Mesothelial cell of epicardium (in vitro differentiated cells): ENCODE data around the gene FBXO5. TPM values are rescaled to one million over a fixed set of nuclear protein-coding genes. Genes with fewer than 3 reads are reported as not detected.

Source experiments
- DNase-seq, 2 experiments: peaks; one replicate each; pipeline ENCODE4 v3.0.0; 2021; ENCODE audit warnings: low spot score in 2 of 2; ENCODE audit not compliant: unreplicated experiment in 2 of 2
- H3K27ac Mint-ChIP-seq: 2 replicates; pipeline ENCODE4 v1.8.0; 2021; ENCODE audit warnings: mixed read lengths
- H3K27me3 Mint-ChIP-seq: 2 replicates; pipeline ENCODE4 v1.8.0; 2021; ENCODE audit warnings: low read depth, mixed read lengths
- H3K36me3 Mint-ChIP-seq: 2 replicates; pipeline ENCODE4 v1.8.0; 2021; ENCODE audit warnings: mixed read lengths
- H3K4me1 Mint-ChIP-seq: 2 replicates; pipeline ENCODE4 v1.8.0; 2021; ENCODE audit warnings: mixed read lengths
- H3K4me3 Mint-ChIP-seq: 2 replicates; pipeline ENCODE4 v1.8.0; 2021; ENCODE audit warnings: mild to moderate bottlenecking, moderate library complexity, mixed read lengths
- H3K9me3 Mint-ChIP-seq: 2 replicates; pipeline ENCODE4 v1.8.0; 2021; ENCODE audit warnings: mixed read lengths
- total RNA-seq: library from RNA; stranded (reverse); gene quantifications from 3 replicates; pipeline ENCODE4 v1.2.1, GENCODE V29; 2021
- TF ChIP-seq, protein P1 (sequence below): fragments of 200-600 bp; sonication (generic); IDR thresholded peaks from one replicate; pipeline ENCODE4 v1.5.0; 2021; ENCODE audit warnings: antibody characterized with exemption; ENCODE audit not compliant: unreplicated experiment

FBXO5 gene
- total RNA-seq: 16.6 to 17.7 TPM (median 17.1 TPM) in 3 replicates

DNA sequence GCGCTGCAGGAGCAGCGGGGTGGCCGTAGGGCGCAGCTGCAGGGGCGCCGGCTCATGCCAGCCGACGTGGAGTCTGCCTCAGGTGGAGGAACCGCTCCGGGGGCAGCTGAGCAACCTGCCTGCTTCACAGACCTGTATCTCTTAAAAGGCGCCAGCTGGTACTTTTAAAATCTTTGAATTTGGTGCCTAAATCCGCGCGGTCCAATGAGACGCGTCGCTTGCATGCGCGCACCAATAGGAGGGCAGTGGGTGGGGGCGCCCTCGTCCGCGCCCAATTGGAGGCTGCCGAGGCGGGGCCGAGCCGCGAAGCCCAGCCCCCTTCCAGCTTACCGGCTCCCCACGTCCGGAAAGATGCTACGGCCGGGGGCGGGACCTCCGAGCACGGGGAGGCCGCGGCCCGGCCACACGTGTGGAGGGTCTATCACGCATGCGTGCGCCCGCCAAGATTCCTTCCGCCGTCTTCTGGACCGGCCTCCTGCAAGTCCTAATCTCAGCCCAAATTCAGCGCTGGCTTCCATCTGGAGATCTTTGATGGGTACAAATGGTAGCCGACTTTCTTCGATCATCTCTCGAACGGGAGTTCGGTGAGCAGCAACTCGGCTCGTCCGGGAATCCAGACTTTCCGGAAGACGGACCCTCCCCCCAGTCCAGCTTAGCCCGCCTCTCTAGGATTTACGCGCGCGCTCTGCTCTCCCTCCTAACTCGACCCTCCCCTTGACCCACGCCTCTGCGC, at the start of gene FBXO5:
TSS of gene FBXO5 (minus strand) at position 138 of the 733 bp plus-strand sequence. CDS start at position 56, 82 bp downstream.
- peak within 1 kb of the TSS; percentile 99 for H3K27ac Mint-ChIP-seq
- peak within 1 kb of the TSS; percentile 94 for H3K4me3 Mint-ChIP-seq
- peak; percentile 94 to 97 for DNase-seq
- peaks cover 5% of the 10 kb centered on the region for H3K36me3 Mint-ChIP-seq
- H3K27me3 Mint-ChIP-seq: no peaks in the 10 kb centered on the region
- no peaks in the 10 kb centered on the region for H3K9me3 Mint-ChIP-seq
- TF ChIP-seq, protein P1, sequence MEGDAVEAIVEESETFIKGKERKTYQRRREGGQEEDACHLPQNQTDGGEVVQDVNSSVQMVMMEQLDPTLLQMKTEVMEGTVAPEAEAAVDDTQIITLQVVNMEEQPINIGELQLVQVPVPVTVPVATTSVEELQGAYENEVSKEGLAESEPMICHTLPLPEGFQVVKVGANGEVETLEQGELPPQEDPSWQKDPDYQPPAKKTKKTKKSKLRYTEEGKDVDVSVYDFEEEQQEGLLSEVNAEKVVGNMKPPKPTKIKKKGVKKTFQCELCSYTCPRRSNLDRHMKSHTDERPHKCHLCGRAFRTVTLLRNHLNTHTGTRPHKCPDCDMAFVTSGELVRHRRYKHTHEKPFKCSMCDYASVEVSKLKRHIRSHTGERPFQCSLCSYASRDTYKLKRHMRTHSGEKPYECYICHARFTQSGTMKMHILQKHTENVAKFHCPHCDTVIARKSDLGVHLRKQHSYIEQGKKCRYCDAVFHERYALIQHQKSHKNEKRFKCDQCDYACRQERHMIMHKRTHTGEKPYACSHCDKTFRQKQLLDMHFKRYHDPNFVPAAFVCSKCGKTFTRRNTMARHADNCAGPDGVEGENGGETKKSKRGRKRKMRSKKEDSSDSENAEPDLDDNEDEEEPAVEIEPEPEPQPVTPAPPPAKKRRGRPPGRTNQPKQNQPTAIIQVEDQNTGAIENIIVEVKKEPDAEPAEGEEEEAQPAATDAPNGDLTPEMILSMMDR: no peak
- peaks cover 36% of the 10 kb centered on the region for H3K4me1 Mint-ChIP-seq

- Mint-ChIP-seq H3K4me3 (no peak overlapping the region), H3K9me3 (no peaks in the 10 kb centered on the region)
- DNase-seq: no peak
Measured at GRCh38 chr6:153032255-153032882, 49.5 kb upstream of the FBXO5 start.

GRCh38 chr6:153031335-153031955, 48.6 kb upstream of the FBXO5 start:
- no peaks in the 10 kb centered on the region for H3K36me3 Mint-ChIP-seq
- no peak for DNase-seq
- no peak overlapping the region for H3K4me3 Mint-ChIP-seq
- H3K4me1 Mint-ChIP-seq: no peaks in the 10 kb centered on the region
- no peaks in the 10 kb centered on the region for H3K9me3 Mint-ChIP-seq
- no peak overlapping the region for H3K27ac Mint-ChIP-seq
- H3K27me3 Mint-ChIP-seq: peaks cover 1% of the 10 kb centered on the region
- TF ChIP-seq, protein P1: no peak

More at GRCh38 chr6:153032255-153032882, 49.5 kb upstream of the FBXO5 start:
- TF ChIP-seq, protein P1: peak; percentile 50
- Mint-ChIP-seq H3K27ac (no peak overlapping the region), H3K4me1 (no peaks in the 10 kb centered on the region), H3K36me3 (no peaks in the 10 kb centered on the region), H3K27me3 (peaks cover 1% of the 10 kb centered on the region)

DNA sequence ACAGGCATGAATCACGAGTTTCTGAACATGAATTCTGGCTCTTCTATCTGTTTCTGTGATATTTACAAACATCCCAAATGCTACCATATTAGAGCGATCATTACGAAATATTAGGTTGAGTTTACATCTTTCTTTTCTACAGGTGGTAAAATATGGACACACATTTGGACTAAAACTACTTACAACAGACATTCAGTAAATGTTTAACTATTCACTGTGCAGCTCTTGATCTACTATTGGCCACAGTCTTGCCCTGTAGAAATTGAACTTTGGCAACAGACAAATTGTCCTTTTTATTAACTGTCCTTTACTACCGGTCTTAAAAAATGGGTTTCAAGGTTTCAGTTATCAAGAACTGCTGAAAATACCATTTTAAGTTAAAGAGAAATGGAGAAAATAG, 46.1 kb upstream of the FBXO5 start:
- H3K4me1 Mint-ChIP-seq: no peaks in the 10 kb centered on the region
- peaks cover 4% of the 10 kb centered on the region for H3K27me3 Mint-ChIP-seq
- H3K9me3 Mint-ChIP-seq: no peaks in the 10 kb centered on the region
- no peaks in the 10 kb centered on the region for H3K36me3 Mint-ChIP-seq
- no peak for DNase-seq
- TF ChIP-seq, protein P1: no peak
- no peak overlapping the region for H3K27ac Mint-ChIP-seq
- H3K4me3 Mint-ChIP-seq: no peak overlapping the region

GRCh38 chr6:153028286-153028685, 45.4 kb upstream of the FBXO5 start:
- H3K27ac Mint-ChIP-seq: no peak overlapping the region
- H3K36me3 Mint-ChIP-seq: no peaks in the 10 kb centered on the region
- no peaks in the 10 kb centered on the region for H3K9me3 Mint-ChIP-seq
- no peaks in the 10 kb centered on the region for H3K4me1 Mint-ChIP-seq
- TF ChIP-seq, protein P1: no peak
- no peak for DNase-seq
- no peak overlapping the region for H3K4me3 Mint-ChIP-seq
- peaks cover 6% of the 10 kb centered on the region for H3K27me3 Mint-ChIP-seq
